GM12872 (cell line): ENCODE measurements around the gene SSR4.

ENCODE experiments used
- CTCF ChIP-seq: IDR thresholded peaks from 3 replicates; pipeline ENCODE4 v1.5.1; 2011; ENCODE audit warnings: low read depth, mild to moderate bottlenecking, low read length, moderate library complexity; ENCODE audit not compliant: insufficient read depth

SSR4 gene

GRCh38 chrX:153773218-153773611, 21.3 kb upstream of the SSR4 start:
- TF ChIP-seq CTCF, result no peak

DNA sequence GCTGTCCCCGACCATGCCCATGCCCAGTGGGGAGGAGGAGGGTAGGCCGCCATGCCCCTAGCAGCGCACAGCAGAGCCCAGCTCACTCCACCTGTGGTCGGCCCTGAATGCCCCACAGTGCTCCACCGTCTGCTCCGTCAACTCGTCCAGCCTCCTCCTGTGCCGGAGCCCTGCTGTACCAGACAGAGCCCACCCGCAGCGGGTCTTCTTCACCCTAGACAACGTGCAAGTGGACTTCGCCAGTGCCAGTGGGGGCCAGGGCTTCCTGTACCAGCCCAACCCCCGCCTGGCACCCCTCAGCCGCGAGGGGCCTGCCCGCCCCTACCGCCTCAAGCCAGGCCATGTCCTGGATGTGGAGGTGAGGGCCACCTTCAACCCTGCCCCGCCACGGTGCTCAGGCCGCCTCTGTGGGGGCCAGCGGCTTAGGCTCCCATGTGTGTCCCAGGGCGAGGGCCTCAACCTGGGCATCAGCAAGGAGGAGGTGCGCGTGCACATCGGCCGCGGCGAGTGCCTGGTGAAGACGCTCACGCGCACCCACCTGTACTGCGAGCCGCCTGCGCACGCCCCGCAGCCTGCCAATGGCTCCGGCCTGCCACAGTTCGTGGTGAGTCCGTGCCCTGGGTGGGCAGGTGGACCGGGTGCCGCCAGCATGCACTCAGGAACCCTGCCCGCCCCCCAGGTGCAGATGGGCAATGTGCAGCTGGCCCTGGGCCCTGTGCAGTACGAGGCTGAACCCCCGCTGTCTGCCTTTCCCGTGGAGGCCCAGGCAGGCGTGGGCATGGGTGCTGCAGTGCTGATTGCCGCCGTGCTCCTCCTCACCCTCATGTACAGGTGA, 20.5 kb upstream of the SSR4 start:
- no peak for TF ChIP-seq CTCF

DNA sequence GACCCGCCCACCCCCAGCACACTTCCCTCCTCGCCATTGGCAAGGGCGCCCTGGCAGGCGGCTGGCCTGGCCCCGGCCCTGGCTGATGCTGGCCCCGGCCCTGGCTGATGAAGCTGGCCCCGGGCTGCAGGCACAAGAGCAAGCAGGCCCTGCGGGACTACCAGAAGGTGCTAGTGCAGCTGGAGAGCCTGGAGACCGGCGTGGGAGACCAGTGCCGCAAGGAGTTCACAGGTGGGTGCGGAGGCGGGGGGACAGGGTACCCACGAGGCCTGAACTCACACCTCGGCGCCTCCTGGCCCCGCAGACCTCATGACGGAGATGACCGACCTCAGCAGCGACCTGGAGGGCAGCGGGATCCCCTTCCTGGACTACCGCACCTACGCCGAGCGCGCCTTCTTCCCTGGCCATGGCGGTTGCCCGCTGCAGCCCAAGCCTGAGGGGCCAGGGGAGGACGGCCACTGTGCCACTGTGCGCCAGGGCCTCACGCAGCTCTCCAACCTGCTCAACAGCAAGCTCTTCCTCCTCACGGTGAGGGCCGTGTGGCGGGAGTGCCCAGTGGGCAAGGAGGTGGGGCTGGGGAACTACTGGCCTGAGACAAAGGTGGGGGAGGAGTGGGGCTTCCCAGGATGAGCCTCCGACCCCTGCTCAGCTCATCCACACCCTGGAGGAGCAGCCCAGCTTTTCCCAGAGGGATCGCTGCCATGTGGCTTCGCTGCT, 19.7 kb upstream of the SSR4 start:
- TF ChIP-seq CTCF, result no peak

GRCh38 chrX:153775293-153776119, 19.0 kb upstream of the SSR4 start:
- TF ChIP-seq CTCF, result no peak

- TF ChIP-seq CTCF, result no peak
Observed at GRCh38 chrX:153776120-153776599, 18.3 kb upstream of the SSR4 start.

GRCh38 chrX:153776611-153777045, 17.8 kb upstream of the SSR4 start:
- TF ChIP-seq CTCF, result no peak
